SK-N-SH (cell line): Measurements from ENCODE around the gene ARID1B. TPM values are rescaled to one million over a fixed set of nuclear protein-coding genes. Genes with fewer than 3 reads are reported as not detected.

ENCODE experiments used
- CTCF ChIA-PET: fragments of 300-600, 350-600 bp; formaldehyde crosslinking; extraction: SDS; loops from one replicate; lab custom pipeline; 2021; lab: Yijun Ruan, JAX
- POLR2A ChIA-PET: fragments of 350-600 bp; sonication (Branson Sonifier 250); formaldehyde crosslinking; extraction: SDS; loops from one replicate; lab custom pipeline; 2020; ENCODE audit warnings: antibody characterized with exemption, inconsistent platforms; lab: Yijun Ruan, JAX
- DNase-seq: peaks from one replicate; pipeline ENCODE4 v3.0.0; 2012
- H2AFZ ChIP-seq: fragments of 200-600 bp; sonication (generic); 2 replicates; pipeline ENCODE4 v1.8.1; 2016; ENCODE audit warnings: antibody characterized with exemption, mild to moderate bottlenecking, low read depth
- H3F3A ChIP-seq: fragments of 200-600 bp; sonication (generic); replicated peaks from 2 replicates; pipeline ENCODE3; 2016; ENCODE audit warnings: antibody characterized with exemption, mild to moderate bottlenecking; ENCODE audit not compliant: insufficient read depth
- H3K27ac ChIP-seq, 2 experiments: fragments of 200-500 bp in 1 of 2; fragments of 200-600 bp in 1 of 2; sonication (Bioruptor generic) in 1 of 2; sonication (generic), shearing (Covaris generic) in 1 of 2; 2 replicates each; pipeline versions ENCODE4 v1.5.1 to v1.6.1; 2014 to 2016; ENCODE audit warnings: low read depth in 2 of 2, inconsistent platforms in 1 of 2, low read length in 1 of 2, mild to moderate bottlenecking in 1 of 2, mixed read lengths in 1 of 2
- H3K27me3 ChIP-seq: fragments of 200-600 bp; sonication (generic), shearing (Covaris generic); 2 replicates; pipeline ENCODE4 v1.6.1; 2016; ENCODE audit warnings: mixed run types; ENCODE audit not compliant: insufficient read depth
- H3K36me3 ChIP-seq, 2 experiments: fragments of 200-500 bp in 1 of 2; fragments of 200-600 bp in 1 of 2; sonication (Bioruptor generic) in 1 of 2; sonication (generic) in 1 of 2; replicated peaks in 1 of 2; 2 replicates each; pipeline versions ENCODE3 to v1.5.1; 2014 to 2016; ENCODE audit warnings: low read length in 1 of 2, mild to moderate bottlenecking in 1 of 2; ENCODE audit not compliant: insufficient read depth in 2 of 2, control insufficient read depth in 1 of 2
- H3K4me1 ChIP-seq, 2 experiments: fragments of 200-500 bp in 1 of 2; fragments of 200-600 bp in 1 of 2; sonication (Bioruptor generic) in 1 of 2; sonication (generic), shearing (Covaris generic) in 1 of 2; 2 replicates each; pipeline versions ENCODE4 v1.5.1 to v1.6.1; 2014 to 2016; ENCODE audit warnings: low read depth in 1 of 2, low read length in 1 of 2, mixed run types in 1 of 2; ENCODE audit not compliant: insufficient read depth in 2 of 2, control insufficient read depth in 1 of 2
- H3K4me2 ChIP-seq: fragments of 200-600 bp; sonication (generic), shearing (Covaris generic); 2 replicates; pipeline ENCODE4 v1.6.1; 2017; ENCODE audit warnings: mixed run types
- H3K4me3 ChIP-seq, 2 experiments: fragments of 200-500 bp in 1 of 2; fragments of 200-600 bp in 1 of 2; sonication (Bioruptor generic) in 1 of 2; sonication (generic), shearing (Covaris generic) in 1 of 2; 2 replicates each; pipeline versions ENCODE4 v1.5.1 to v1.8.1; 2014 to 2016; ENCODE audit warnings: low read depth in 2 of 2, inconsistent platforms in 1 of 2, low read length in 1 of 2, mild to moderate bottlenecking in 1 of 2, mixed read lengths in 1 of 2, moderate library complexity in 1 of 2
- H3K79me2 ChIP-seq: fragments of 200-600 bp; sonication (generic); 2 replicates; pipeline ENCODE4 v1.8.1; 2017; ENCODE audit warnings: mild to moderate bottlenecking; ENCODE audit not compliant: insufficient read depth
- H3K9ac ChIP-seq: fragments of 200-600 bp; sonication (generic); 2 replicates; pipeline ENCODE4 v1.6.1; 2017; ENCODE audit warnings: mixed run types
- H3K9me2 ChIP-seq: fragments of 200-600 bp; sonication (generic); 2 replicates; pipeline ENCODE4 v1.6.1; 2017; ENCODE audit warnings: mixed run types
- H3K9me3 ChIP-seq: fragments of 200-600 bp; sonication (generic); 2 replicates; pipeline ENCODE4 v1.6.1; 2017; ENCODE audit warnings: mixed run types, mild to moderate bottlenecking, moderate library complexity
- H4K20me1 ChIP-seq: fragments of 200-600 bp; sonication (generic); 2 replicates; pipeline ENCODE4 v1.6.1; 2017; ENCODE audit warnings: mild to moderate bottlenecking, mixed run types; ENCODE audit not compliant: insufficient read depth
- CHD2 ChIP-seq: fragments of 150-350 bp; IDR thresholded peaks from 2 replicates; pipeline ENCODE4 v1.6.1; 2018; ENCODE audit warnings: low read length; ENCODE audit not compliant: partially characterized antibody
- ELF1 ChIP-seq: IDR thresholded peaks from 2 replicates; pipeline ENCODE4 v1.4.0; 2012
- EP300 ChIP-seq, 2 experiments: IDR thresholded peaks; 2 replicates each; pipeline versions ENCODE4 v1.4.0 to v1.6.1; 2012; ENCODE audit warnings: borderline replicate concordance in 1 of 2, low read depth in 1 of 2, low read length in 1 of 2
- EZH2phosphoT487 ChIP-seq: fragments of 200-600 bp; sonication (generic); IDR thresholded peaks from 2 replicates; pipeline ENCODE4 v1.6.1; 2017; ENCODE audit warnings: low read depth, mixed run types, mild to moderate bottlenecking, antibody characterized with exemption, moderate library complexity, borderline replicate concordance
- FOSL2 ChIP-seq: IDR thresholded peaks from 2 replicates; pipeline ENCODE4 v1.4.0; 2012; ENCODE audit warnings: low read depth, mild to moderate bottlenecking, moderate library complexity, borderline replicate concordance
- FOXJ3 ChIP-seq: sonication (generic); formaldehyde crosslinking; IDR thresholded peaks from 2 replicates; pipeline ENCODE4 v1.5.1; 2020; ENCODE audit warnings: mild to moderate bottlenecking, missing genetic modification reagents
- GABPA ChIP-seq: IDR thresholded peaks from 2 replicates; pipeline ENCODE4 v1.4.0; 2012; ENCODE audit warnings: low read depth, mild to moderate bottlenecking
- GATA2 ChIP-seq: sonication (generic); formaldehyde crosslinking; IDR thresholded peaks from 2 replicates; pipeline ENCODE4 v1.5.0; 2020; ENCODE audit warnings: mild to moderate bottlenecking, missing genetic modification reagents
- JUND ChIP-seq: IDR thresholded peaks from 2 replicates; pipeline ENCODE4 v1.4.0; 2012
- MXI1 ChIP-seq: IDR thresholded peaks from 2 replicates; pipeline ENCODE4 v1.6.1; 2012; ENCODE audit warnings: mild to moderate bottlenecking, low read depth, low read length, improper control_type of control experiment
- NFIC ChIP-seq: IDR thresholded peaks from 2 replicates; pipeline ENCODE4 v1.4.0; 2012; ENCODE audit warnings: borderline replicate concordance
- NRF1 ChIP-seq: IDR thresholded peaks from 2 replicates; pipeline ENCODE4 v1.6.1; 2012; ENCODE audit warnings: low read depth, mild to moderate bottlenecking, low read length
- POLR2AphosphoS5 ChIP-seq: IDR thresholded peaks from 2 replicates; pipeline ENCODE4 v1.6.1; 2012; ENCODE audit warnings: low read depth, low read length
- RCOR1 ChIP-seq: fragments of 150-350 bp; IDR thresholded peaks from 2 replicates; pipeline ENCODE4 v1.6.1; 2017; ENCODE audit warnings: antibody characterized with exemption, low read length
- RFX5 ChIP-seq: IDR thresholded peaks from 2 replicates; pipeline ENCODE4 v1.6.1; 2012; ENCODE audit warnings: mild to moderate bottlenecking, improper control_type of control experiment, low read length
- RXRA ChIP-seq: IDR thresholded peaks from 2 replicates; pipeline ENCODE4 v1.4.0; 2012; ENCODE audit warnings: low read depth, mild to moderate bottlenecking, borderline replicate concordance
- SIN3A ChIP-seq: IDR thresholded peaks from 2 replicates; pipeline ENCODE4 v1.6.1; 2012; ENCODE audit warnings: low read depth, mild to moderate bottlenecking, low read length, moderate library complexity, borderline replicate concordance
- TCF12 ChIP-seq: IDR thresholded peaks from 2 replicates; pipeline ENCODE4 v1.4.0; 2012
- YY1 ChIP-seq: IDR thresholded peaks from 2 replicates; pipeline ENCODE4 v1.4.0; 2012; ENCODE audit warnings: low read depth, mild to moderate bottlenecking
- WGBS: methylation state at CpG from one replicate; pipeline ENCODE4 v1.1.6; 2017; ENCODE audit warnings: low lambda C conversion rate; 5-methylcytosine and 5-hydroxymethylcytosine counted together
- polyA plus RNA-seq, 3 experiments: library from polyadenylated mRNA; depleted of rRNA; stranded (reverse); fragments of >200 nt; gene quantifications; 2 replicates each; pipeline ENCODE4 v1.2.3, GENCODE V29; 2012
- TF ChIP-seq, protein P1 (sequence below): IDR thresholded peaks from 2 replicates; pipeline ENCODE4; 2012
- TF ChIP-seq, protein P2 (sequence below): fragments of 200-600 bp; sonication (generic); IDR thresholded peaks from 2 replicates; pipeline ENCODE4 v1.6.1; 2017; ENCODE audit warnings: antibody characterized with exemption, mild to moderate bottlenecking, moderate library complexity
- TF ChIP-seq, protein P3 (sequence below): fragments of 150-350 bp; IDR thresholded peaks from 2 replicates; pipeline ENCODE4 v1.6.1; 2016; ENCODE audit warnings: mild to moderate bottlenecking, low read depth, low read length
- TF ChIP-seq, protein P4 (sequence below): IDR thresholded peaks from 2 replicates; pipeline ENCODE4 v1.4.0; 2012; ENCODE audit warnings: low read depth, borderline replicate concordance

The ARID1B gene
- polyA plus RNA-seq, 1 of the 3 experiments (the other 2 are of a cell fraction), result 13.6 TPM

DNA sequence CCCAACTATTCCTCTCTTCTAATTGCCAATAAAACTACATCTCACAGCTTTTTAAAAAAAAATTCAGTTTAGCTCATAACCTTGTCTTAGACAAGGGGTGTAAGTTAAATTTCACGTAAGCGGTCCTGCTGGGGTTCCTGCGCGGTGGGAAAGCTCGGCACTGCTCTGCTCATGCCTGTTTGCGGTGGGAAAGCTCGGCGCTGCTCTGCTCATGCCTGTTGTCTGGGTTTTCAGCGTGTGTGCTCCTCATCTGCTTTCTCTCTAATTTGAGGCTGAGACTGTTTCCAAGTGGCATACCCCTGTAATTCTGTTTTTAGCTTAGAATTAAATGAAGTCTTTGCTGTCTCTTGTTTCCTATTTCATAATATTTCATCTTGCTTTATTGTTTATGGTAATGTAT is 18.6 kb downstream of the ARID1B start:
- WGBS, result 44% methylated on average over 9 of the region's 9 CpGs
- peaks cover 100% of the 10 kb centered on the region for H3K79me2 ChIP-seq
- no peak overlapping the region for H3K9ac ChIP-seq
- DNase-seq, result peak; percentile 71
- H3K4me2 ChIP-seq, result peak overlapping the region; percentile 57; the same call in 1 of the 2 replicates
- H3K27me3 ChIP-seq, result no peaks in the 10 kb centered on the region
- peaks cover 8 to 20% of the 10 kb centered on the region in 2 experiments; a peak in 3 of 4 replicates for H3K4me1 ChIP-seq
- no peaks in the 10 kb centered on the region for H3K36me3 ChIP-seq
- H3K9me2 ChIP-seq, result no peaks in the 10 kb centered on the region
- ChIA-PET CTCF (interaction anchor here (0.9 to 1.1 kb wide), 3 partner anchors 9 to 137 kb away, joined by 3 to 8 read pairs (median 3); no protein-coding TSS in a partner anchor), POLR2A (no interaction called here)
- H3K9me3 ChIP-seq, result no peaks in the 10 kb centered on the region
- TF ChIP-seq EZH2phosphoT487, result no peak
- TF ChIP-seq RCOR1, result peak; percentile 28; the same call in 1 of the 2 replicates
- TF ChIP-seq CHD2, result peak; percentile 15
- TF ChIP-seq FOSL2, result no peak
- TF ChIP-seq, protein P1, sequence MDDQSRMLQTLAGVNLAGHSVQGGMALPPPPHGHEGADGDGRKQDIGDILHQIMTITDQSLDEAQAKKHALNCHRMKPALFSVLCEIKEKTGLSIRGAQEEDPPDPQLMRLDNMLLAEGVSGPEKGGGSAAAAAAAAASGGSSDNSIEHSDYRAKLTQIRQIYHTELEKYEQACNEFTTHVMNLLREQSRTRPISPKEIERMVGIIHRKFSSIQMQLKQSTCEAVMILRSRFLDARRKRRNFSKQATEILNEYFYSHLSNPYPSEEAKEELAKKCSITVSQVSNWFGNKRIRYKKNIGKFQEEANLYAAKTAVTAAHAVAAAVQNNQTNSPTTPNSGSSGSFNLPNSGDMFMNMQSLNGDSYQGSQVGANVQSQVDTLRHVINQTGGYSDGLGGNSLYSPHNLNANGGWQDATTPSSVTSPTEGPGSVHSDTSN, result no peak
- no peak for TF ChIP-seq NRF1
- TF ChIP-seq GATA2 (CRISPR knock-in tag), result no peak
- TF ChIP-seq, protein P2, sequence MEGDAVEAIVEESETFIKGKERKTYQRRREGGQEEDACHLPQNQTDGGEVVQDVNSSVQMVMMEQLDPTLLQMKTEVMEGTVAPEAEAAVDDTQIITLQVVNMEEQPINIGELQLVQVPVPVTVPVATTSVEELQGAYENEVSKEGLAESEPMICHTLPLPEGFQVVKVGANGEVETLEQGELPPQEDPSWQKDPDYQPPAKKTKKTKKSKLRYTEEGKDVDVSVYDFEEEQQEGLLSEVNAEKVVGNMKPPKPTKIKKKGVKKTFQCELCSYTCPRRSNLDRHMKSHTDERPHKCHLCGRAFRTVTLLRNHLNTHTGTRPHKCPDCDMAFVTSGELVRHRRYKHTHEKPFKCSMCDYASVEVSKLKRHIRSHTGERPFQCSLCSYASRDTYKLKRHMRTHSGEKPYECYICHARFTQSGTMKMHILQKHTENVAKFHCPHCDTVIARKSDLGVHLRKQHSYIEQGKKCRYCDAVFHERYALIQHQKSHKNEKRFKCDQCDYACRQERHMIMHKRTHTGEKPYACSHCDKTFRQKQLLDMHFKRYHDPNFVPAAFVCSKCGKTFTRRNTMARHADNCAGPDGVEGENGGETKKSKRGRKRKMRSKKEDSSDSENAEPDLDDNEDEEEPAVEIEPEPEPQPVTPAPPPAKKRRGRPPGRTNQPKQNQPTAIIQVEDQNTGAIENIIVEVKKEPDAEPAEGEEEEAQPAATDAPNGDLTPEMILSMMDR, result no peak
- no peak for TF ChIP-seq JUND
- TF ChIP-seq RXRA, result no peak
- TF ChIP-seq GABPA, result no peak
- TF ChIP-seq YY1, result no peak
- TF ChIP-seq, protein P3, sequence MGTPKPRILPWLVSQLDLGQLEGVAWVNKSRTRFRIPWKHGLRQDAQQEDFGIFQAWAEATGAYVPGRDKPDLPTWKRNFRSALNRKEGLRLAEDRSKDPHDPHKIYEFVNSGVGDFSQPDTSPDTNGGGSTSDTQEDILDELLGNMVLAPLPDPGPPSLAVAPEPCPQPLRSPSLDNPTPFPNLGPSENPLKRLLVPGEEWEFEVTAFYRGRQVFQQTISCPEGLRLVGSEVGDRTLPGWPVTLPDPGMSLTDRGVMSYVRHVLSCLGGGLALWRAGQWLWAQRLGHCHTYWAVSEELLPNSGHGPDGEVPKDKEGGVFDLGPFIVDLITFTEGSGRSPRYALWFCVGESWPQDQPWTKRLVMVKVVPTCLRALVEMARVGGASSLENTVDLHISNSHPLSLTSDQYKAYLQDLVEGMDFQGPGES, result no peak
- TF ChIP-seq, protein P4, sequence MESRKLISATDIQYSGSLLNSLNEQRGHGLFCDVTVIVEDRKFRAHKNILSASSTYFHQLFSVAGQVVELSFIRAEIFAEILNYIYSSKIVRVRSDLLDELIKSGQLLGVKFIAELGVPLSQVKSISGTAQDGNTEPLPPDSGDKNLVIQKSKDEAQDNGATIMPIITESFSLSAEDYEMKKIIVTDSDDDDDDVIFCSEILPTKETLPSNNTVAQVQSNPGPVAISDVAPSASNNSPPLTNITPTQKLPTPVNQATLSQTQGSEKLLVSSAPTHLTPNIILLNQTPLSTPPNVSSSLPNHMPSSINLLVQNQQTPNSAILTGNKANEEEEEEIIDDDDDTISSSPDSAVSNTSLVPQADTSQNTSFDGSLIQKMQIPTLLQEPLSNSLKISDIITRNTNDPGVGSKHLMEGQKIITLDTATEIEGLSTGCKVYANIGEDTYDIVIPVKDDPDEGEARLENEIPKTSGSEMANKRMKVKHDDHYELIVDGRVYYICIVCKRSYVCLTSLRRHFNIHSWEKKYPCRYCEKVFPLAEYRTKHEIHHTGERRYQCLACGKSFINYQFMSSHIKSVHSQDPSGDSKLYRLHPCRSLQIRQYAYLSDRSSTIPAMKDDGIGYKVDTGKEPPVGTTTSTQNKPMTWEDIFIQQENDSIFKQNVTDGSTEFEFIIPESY, result no peak
- no peak for TF ChIP-seq TCF12
- no peak for TF ChIP-seq ELF1
- TF ChIP-seq NFIC, result no peak
- TF ChIP-seq FOXJ3 (CRISPR knock-in tag), result no peak
- TF ChIP-seq RFX5, result no peak
- TF ChIP-seq MXI1, result peak; percentile 78
- no peak for TF ChIP-seq SIN3A
- TF ChIP-seq POLR2AphosphoS5, result no peak
- no peak; a peak in 1 of 4 replicates for TF ChIP-seq EP300 (IDR thresholded peaks at IDR 0.05; ENCODE audit: borderline replicate concordance in 1 of 2, low read depth in 1 of 2, low read length in 1 of 2)
- H2AFZ ChIP-seq, result no peak overlapping the region; the same call in 1 of the 2 replicates
- H3K4me3 ChIP-seq, result peak overlapping the region; percentile 31 to 41; a peak in 3 of 4 replicates
- peaks cover 97% of the 10 kb centered on the region for H4K20me1 ChIP-seq
- peak overlapping the region; percentile 18 to 39; a peak in 2 of 4 replicates for H3K27ac ChIP-seq
- H3F3A ChIP-seq, result no peaks in the 10 kb centered on the region
